Measurements from ENCODE around the gene NKD2.
A peak's percentile ranks its signal among the peaks of the same experiment; 100 is the strongest.

Gene NKD2

DNA sequence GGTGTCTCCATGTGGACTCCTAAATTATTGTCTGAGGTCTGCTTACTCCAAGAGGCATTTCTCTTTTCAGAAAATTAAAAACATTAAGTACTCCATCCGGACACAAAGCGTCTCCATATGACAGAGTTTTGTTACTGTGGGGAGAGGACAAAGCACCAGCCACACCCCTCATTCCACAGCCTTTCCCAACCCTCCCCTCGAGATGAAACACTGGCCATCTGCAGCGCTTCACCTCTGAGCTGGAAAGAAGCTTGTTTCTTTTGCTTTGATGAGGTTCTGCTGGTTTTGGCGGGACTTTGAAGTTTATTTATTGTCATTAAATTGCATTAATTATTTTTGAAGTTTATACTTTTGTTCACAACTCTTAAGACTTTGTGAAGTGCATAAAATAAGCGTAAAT lies 27.6 kb upstream of the NKD2 start:
- peaks cover 0 to 35% of the 10 kb centered on the region in 2 donors for H3K27me3 ChIP-seq
- DNase-seq: no peak
- H3K27ac ChIP-seq: no peak overlapping the region
- H3K36me3 ChIP-seq: no peaks in the 10 kb centered on the region
- intact Hi-C loops (cut with DNase I; ENCODE audit: low total_unique reads): no loop called here
- H3K4me3 ChIP-seq: no peak overlapping the region
- H3K4me1 ChIP-seq: no peaks in the 10 kb centered on the region
- no peaks in the 10 kb centered on the region for H3K9me3 ChIP-seq
- TF ChIP-seq, protein P1, sequence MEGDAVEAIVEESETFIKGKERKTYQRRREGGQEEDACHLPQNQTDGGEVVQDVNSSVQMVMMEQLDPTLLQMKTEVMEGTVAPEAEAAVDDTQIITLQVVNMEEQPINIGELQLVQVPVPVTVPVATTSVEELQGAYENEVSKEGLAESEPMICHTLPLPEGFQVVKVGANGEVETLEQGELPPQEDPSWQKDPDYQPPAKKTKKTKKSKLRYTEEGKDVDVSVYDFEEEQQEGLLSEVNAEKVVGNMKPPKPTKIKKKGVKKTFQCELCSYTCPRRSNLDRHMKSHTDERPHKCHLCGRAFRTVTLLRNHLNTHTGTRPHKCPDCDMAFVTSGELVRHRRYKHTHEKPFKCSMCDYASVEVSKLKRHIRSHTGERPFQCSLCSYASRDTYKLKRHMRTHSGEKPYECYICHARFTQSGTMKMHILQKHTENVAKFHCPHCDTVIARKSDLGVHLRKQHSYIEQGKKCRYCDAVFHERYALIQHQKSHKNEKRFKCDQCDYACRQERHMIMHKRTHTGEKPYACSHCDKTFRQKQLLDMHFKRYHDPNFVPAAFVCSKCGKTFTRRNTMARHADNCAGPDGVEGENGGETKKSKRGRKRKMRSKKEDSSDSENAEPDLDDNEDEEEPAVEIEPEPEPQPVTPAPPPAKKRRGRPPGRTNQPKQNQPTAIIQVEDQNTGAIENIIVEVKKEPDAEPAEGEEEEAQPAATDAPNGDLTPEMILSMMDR (IDR thresholded peaks at IDR 0.05): no peak

DNA sequence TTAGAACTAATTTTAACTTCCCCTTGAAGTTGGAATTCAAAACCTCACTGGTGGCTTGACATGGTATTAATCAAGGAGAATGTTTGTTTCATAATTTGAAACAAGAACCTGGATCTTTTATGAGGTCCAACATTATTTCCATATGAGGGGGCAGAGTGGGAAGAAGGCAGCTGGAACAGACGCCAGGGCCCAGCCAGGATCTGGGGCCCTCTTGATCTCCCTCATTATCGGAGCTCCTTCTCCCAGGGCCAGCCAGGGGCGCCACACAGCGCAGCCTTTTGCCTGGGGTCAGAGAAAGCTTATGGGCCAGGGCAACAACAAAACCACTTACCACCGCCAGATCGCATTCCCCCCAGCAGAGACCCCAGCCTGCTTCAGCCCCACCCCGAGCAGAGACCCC lies 27.1 kb upstream of the NKD2 start:
- H3K36me3 ChIP-seq: no peaks in the 10 kb centered on the region
- TF ChIP-seq, protein P1 (IDR thresholded peaks at IDR 0.05): no peak
- intact Hi-C loops (cut with DNase I; ENCODE audit: low total_unique reads): no loop called here
- H3K4me3 ChIP-seq: no peak overlapping the region
- DNase-seq: peak in 1 of 2 donors; percentile 46
- H3K9me3 ChIP-seq: peaks cover 0 to 3% (median 2%) of the 10 kb centered on the region in 3 donors
- peaks cover 0 to 35% of the 10 kb centered on the region in 2 donors for H3K27me3 ChIP-seq
- H3K4me1 ChIP-seq: no peaks in the 10 kb centered on the region
- H3K27ac ChIP-seq: no peak overlapping the region

DNA sequence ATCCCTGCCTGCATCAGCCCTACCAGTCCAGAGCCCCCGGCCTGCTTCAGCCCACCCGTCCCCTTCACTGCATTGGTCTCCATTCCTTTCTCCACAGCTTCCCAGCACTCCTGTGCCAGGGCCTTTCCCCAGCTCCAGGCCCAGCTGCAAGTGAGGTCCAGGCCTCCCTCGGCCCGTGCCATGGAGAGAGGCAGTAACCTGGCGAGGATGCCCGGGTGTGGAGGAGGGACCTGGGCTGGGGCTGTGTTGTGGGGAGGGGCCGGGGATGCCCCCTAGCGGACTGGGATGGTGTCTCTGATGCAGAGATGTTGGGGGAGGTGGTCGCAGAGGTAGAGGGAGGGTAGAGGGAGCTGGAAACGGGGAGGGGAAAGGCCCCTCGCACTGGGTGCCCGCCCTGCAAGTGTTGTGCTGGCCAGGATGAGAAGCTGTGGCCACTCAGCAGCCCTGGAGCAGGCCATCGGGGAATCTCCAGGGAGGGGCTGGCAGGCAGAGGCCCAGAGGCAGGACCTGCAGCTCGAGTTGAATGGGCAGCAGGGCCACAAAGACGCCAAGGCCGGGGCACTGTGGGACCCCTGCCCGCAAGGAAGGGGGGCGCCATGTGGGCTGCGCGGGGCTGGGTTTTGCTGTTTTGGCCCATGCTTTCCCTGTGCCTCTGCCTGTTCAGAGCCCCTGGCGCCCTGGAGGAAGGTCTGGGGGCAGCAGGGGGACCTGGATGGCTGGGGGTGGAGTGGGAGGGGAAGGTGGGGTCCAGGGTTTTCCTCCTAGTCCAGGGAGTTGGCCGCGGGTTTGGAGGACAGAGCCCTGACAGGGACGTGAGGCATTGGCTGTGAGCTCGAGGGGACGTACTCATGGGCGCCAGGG lies 26.0 kb upstream of the NKD2 start:
- Histone ChIP-seq H3K4me1 (no peaks in the 10 kb centered on the region), H3K27ac (no peak overlapping the region), H3K9me3 (peaks cover 0 to 5% (median 3%) of the 10 kb centered on the region in 3 donors), H3K27me3 (peaks cover 0 to 25% of the 10 kb centered on the region in 2 donors), H3K36me3 (no peaks in the 10 kb centered on the region), H3K4me3 (no peak overlapping the region)
- intact Hi-C loops (cut with DNase I; ENCODE audit: low total_unique reads): no loop called here
- TF ChIP-seq, protein P1 (IDR thresholded peaks at IDR 0.05): no peak
- DNase-seq: peak in 1 of 2 donors; percentile 54

DNA sequence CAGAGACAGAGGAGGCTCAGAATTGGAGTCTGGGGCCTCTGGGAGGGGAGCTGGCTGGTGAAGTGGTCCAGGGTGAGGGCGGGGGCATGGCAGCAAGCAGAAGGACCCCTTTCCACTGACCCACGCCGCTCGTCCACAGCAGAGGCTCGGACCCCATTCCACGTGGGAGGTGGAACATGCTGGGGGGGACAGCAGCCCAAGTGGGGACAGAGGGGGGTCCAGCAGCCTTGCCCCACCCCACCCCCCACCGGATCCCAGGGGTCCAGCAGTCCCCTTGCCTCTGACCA lies 25.4 kb upstream of the NKD2 start:
- no peaks in the 10 kb centered on the region for H3K4me1 ChIP-seq
- no peak for DNase-seq
- no peaks in the 10 kb centered on the region for H3K36me3 ChIP-seq
- H3K4me3 ChIP-seq: no peak overlapping the region
- peaks cover 0 to 5% (median 3%) of the 10 kb centered on the region in 3 donors for H3K9me3 ChIP-seq
- no peak overlapping the region for H3K27ac ChIP-seq
- TF ChIP-seq, protein P1 (IDR thresholded peaks at IDR 0.05): no peak
- H3K27me3 ChIP-seq: peaks cover 0 to 23% of the 10 kb centered on the region in 2 donors
- intact Hi-C loops (cut with DNase I; ENCODE audit: low total_unique reads): no loop called here

DNA sequence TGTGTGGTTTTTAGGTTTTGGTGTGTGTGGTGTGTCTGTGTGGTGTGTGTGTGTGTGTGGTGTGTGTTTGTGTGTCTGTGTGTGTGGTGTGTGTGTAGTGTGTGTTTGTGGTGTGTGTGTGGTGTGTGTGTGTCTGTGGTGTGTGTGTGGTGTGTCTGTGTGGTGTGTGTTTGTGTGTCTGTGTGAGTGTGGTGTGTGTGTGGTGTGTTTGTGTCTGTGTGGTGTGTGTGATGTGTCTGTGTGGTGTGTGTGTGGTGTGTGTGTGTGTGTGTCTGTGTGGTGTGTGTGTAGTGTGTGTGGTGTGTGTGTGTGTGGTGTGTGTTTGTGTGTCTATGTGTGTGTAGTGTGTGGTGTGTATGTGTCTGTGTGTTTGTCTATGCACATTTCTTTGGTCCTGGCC lies 25.0 kb upstream of the NKD2 start:
- no peak for DNase-seq
- intact Hi-C loops (cut with DNase I; ENCODE audit: low total_unique reads): no loop called here
- TF ChIP-seq, protein P1 (IDR thresholded peaks at IDR 0.05): no peak

More for the DNA sequence above, 25.0 kb upstream of the NKD2 start:
- Histone ChIP-seq H3K27me3 (peaks cover 0 to 27% of the 10 kb centered on the region in 2 donors), H3K27ac (no peak overlapping the region), H3K9me3 (peaks cover 0 to 5% (median 3%) of the 10 kb centered on the region in 3 donors), H3K4me3 (no peak overlapping the region), H3K4me1 (no peaks in the 10 kb centered on the region), H3K36me3 (no peaks in the 10 kb centered on the region)

All from tibial artery (tissue), 4 donors.